ENCODE measurements around the gene GPC6.

The GPC6 gene

GRCh38 chr13:93765062-93765461 is 538.5 kb downstream of the GPC6 start:
- Histone ChIP-seq H3K4me1 (ENCODE audit: insufficient read depth, low read length, poor library complexity, severe bottlenecking) (no peaks in the 10 kb centered on the region), H3F3A (ENCODE audit: low read depth) (no peaks in the 10 kb centered on the region), H3K9me3 (ENCODE audit: insufficient read depth, low read depth, low read length) (no peaks in the 10 kb centered on the region), H3K27me3 (ENCODE audit: insufficient read depth, low read length, poor library complexity, severe bottlenecking) (no peaks in the 10 kb centered on the region), H3K9ac (ENCODE audit: low read depth, low read length, poor library complexity, severe bottlenecking) (no peak overlapping the region), H2AFZ (ENCODE audit: low read length) (no peak overlapping the region), H3K4me2 (ENCODE audit: low read depth, low read length, poor library complexity, severe bottlenecking) (no peak overlapping the region), H3K9me2 (replicated peaks; ENCODE audit: low read depth, low read length) (no peaks in the 10 kb centered on the region), H4K20me1 (ENCODE audit: insufficient read depth, low read length, poor library complexity, severe bottlenecking) (no peaks in the 10 kb centered on the region), H3K36me3 (ENCODE audit: insufficient read depth, low read length) (no peaks in the 10 kb centered on the region), H3K79me2 (ENCODE audit: insufficient read depth, low read length) (no peaks in the 10 kb centered on the region), H3K4me3 (ENCODE audit: low read length, poor library complexity, severe bottlenecking) (no peak overlapping the region)
- no peak for TF ChIP-seq EZH2phosphoT487 (IDR thresholded peaks at IDR 0.05; ENCODE audit: borderline replicate concordance)
- TF ChIP-seq CTCF (conservative IDR thresholded peaks at IDR 0.05; ENCODE audit: low read length): no peak

GRCh38 chr13:93765811-93766210 is 539.2 kb downstream of the GPC6 start:
- Histone ChIP-seq H3K36me3 (ENCODE audit: insufficient read depth, low read length) (no peaks in the 10 kb centered on the region), H3K27me3 (ENCODE audit: insufficient read depth, low read length, poor library complexity, severe bottlenecking) (no peaks in the 10 kb centered on the region), H3K79me2 (ENCODE audit: insufficient read depth, low read length) (no peaks in the 10 kb centered on the region), H3K4me1 (ENCODE audit: insufficient read depth, low read length, poor library complexity, severe bottlenecking) (no peaks in the 10 kb centered on the region), H3K9me2 (replicated peaks; ENCODE audit: low read depth, low read length) (no peaks in the 10 kb centered on the region), H3K4me2 (ENCODE audit: low read depth, low read length, poor library complexity, severe bottlenecking) (no peak overlapping the region), H2AFZ (ENCODE audit: low read length) (no peak overlapping the region), H3K9ac (ENCODE audit: low read depth, low read length, poor library complexity, severe bottlenecking) (no peak overlapping the region), H3K4me3 (ENCODE audit: low read length, poor library complexity, severe bottlenecking) (no peak overlapping the region), H3K9me3 (ENCODE audit: insufficient read depth, low read depth, low read length) (no peaks in the 10 kb centered on the region), H4K20me1 (ENCODE audit: insufficient read depth, low read length, poor library complexity, severe bottlenecking) (no peaks in the 10 kb centered on the region), H3F3A (ENCODE audit: low read depth) (no peaks in the 10 kb centered on the region)
- no peak for TF ChIP-seq CTCF (conservative IDR thresholded peaks at IDR 0.05; ENCODE audit: low read length)
- no peak for TF ChIP-seq EZH2phosphoT487 (IDR thresholded peaks at IDR 0.05; ENCODE audit: borderline replicate concordance)

- no peak overlapping the region for H3K9ac ChIP-seq (ENCODE audit: low read depth, low read length, poor library complexity, severe bottlenecking)
- H4K20me1 ChIP-seq (ENCODE audit: insufficient read depth, low read length, poor library complexity, severe bottlenecking): no peaks in the 10 kb centered on the region
- H3K4me3 ChIP-seq (ENCODE audit: low read length, poor library complexity, severe bottlenecking): no peak overlapping the region
- H3K9me2 ChIP-seq (replicated peaks; ENCODE audit: low read depth, low read length): no peaks in the 10 kb centered on the region
- no peaks in the 10 kb centered on the region for H3K9me3 ChIP-seq (ENCODE audit: insufficient read depth, low read depth, low read length)
- TF ChIP-seq CTCF (conservative IDR thresholded peaks at IDR 0.05; ENCODE audit: low read length) (no peak), EZH2phosphoT487 (IDR thresholded peaks at IDR 0.05; ENCODE audit: borderline replicate concordance) (no peak)
- no peaks in the 10 kb centered on the region for H3F3A ChIP-seq (ENCODE audit: low read depth)
- H3K4me2 ChIP-seq (ENCODE audit: low read depth, low read length, poor library complexity, severe bottlenecking): no peak overlapping the region
- no peak overlapping the region for H2AFZ ChIP-seq (ENCODE audit: low read length)
- no peaks in the 10 kb centered on the region for H3K36me3 ChIP-seq (ENCODE audit: insufficient read depth, low read length)
- H3K4me1 ChIP-seq (ENCODE audit: insufficient read depth, low read length, poor library complexity, severe bottlenecking): no peaks in the 10 kb centered on the region
- H3K27me3 ChIP-seq (ENCODE audit: insufficient read depth, low read length, poor library complexity, severe bottlenecking): no peaks in the 10 kb centered on the region
- no peaks in the 10 kb centered on the region for H3K79me2 ChIP-seq (ENCODE audit: insufficient read depth, low read length)
Measured at GRCh38 chr13:93766719-93767118, 540.1 kb downstream of the GPC6 start.
